Measurements from ENCODE around the gene CEP152. TPM values are rescaled to one million over a fixed set of nuclear protein-coding genes. Genes with fewer than 3 reads are reported as not detected.

CEP152 gene
- total and polyA plus RNA-seq, 9 of the 15 experiments (the other 6 are each of a cell fraction or from before 2014, with no cell fraction given): 9.9 to 43.0 (median 23.6) TPM

GRCh38 chr15:48754011-48754410 is 56.9 kb downstream of the CEP152 start (continued):
- no peak for TF ChIP-seq FOXO4 (CRISPR knock-in tag; IDR thresholded peaks at IDR 0.05)
- no peak for TF ChIP-seq ARID1B (IDR thresholded peaks at IDR 0.05)
- no peak for TF ChIP-seq ATF7 (IDR thresholded peaks at IDR 0.05)
- no peak for TF ChIP-seq ZBED1 (IDR thresholded peaks at IDR 0.05)
- no peak for TF ChIP-seq CREB5 (CRISPR knock-in tag; IDR thresholded peaks at IDR 0.05)
- TF ChIP-seq ZNF707 (CRISPR knock-in tag; conservative IDR thresholded peaks at IDR 0.05): no peak
- no peak for TF ChIP-seq RNF219 (CRISPR knock-in tag; IDR thresholded peaks at IDR 0.05)
- no peak for TF ChIP-seq SMAD1 (IDR thresholded peaks at IDR 0.05; ENCODE audit: low read depth, low read length, partially characterized antibody)
- TF ChIP-seq SIN3B (IDR thresholded peaks at IDR 0.05; ENCODE audit: low read depth): no peak
- no peak for TF ChIP-seq SMAD3 (CRISPR knock-in tag; conservative IDR thresholded peaks at IDR 0.05)
- TF ChIP-seq ZNF316 (IDR thresholded peaks at IDR 0.05): no peak
- no peak for TF ChIP-seq ZNF23 (CRISPR knock-in tag; IDR thresholded peaks at IDR 0.05)
- TF ChIP-seq SRSF9 (IDR thresholded peaks at IDR 0.05; ENCODE audit: borderline replicate concordance, low read depth, low read length): no peak
